DMS153 treated with DMSO at 0.1 percent for 48 hours (cell line): ENCODE data around the gene NUDCD3.
"Not testable (repeated sequence)": the region's sequence is repeated elsewhere in the genome, so short reads cannot be mapped to it uniquely, and the experiment has no call there.

Source experiments
- DNase-seq: peaks from one replicate; lab custom pipeline; 2025; ENCODE audit not compliant: unreplicated experiment; lab: John Stamatoyannopoulos, UW

The NUDCD3 gene

GRCh38 chr7:44449584-44449928 is 40.9 kb downstream of the NUDCD3 start:
- no peak for DNase-seq

GRCh38 chr7:44448922-44449583 is 41.4 kb downstream of the NUDCD3 start:
- no peak for DNase-seq

GRCh38 chr7:44447874-44448425 is 42.5 kb downstream of the NUDCD3 start:
- DNase-seq, result no peak

- no peak for DNase-seq
Observed at GRCh38 chr7:44445986-44446671, 44.3 kb downstream of the NUDCD3 start.

GRCh38 chr7:44441079-44441478 is 49.4 kb downstream of the NUDCD3 start:
- DNase-seq, result no peak

GRCh38 chr7:44440577-44441078 is 49.8 kb downstream of the NUDCD3 start:
- DNase-seq, result no peak

- DNase-seq, result no peak
Observed at GRCh38 chr7:44439926-44440325, 50.5 kb downstream of the NUDCD3 start.

- DNase-seq, result no peak
Observed at GRCh38 chr7:44438816-44439215, 51.6 kb downstream of the NUDCD3 start.

- DNase-seq, result no peak
Observed at GRCh38 chr7:44434201-44434600, 56.3 kb downstream of the NUDCD3 start.

- DNase-seq, result no peak
Observed at GRCh38 chr7:44433255-44434022, 57.0 kb downstream of the NUDCD3 start.

GRCh38 chr7:44432381-44432977 is 58.0 kb downstream of the NUDCD3 start:
- DNase-seq, result no peak

GRCh38 chr7:44431091-44431608 is 59.3 kb downstream of the NUDCD3 start:
- DNase-seq, result no peak

GRCh38 chr7:44430054-44430453 is 60.4 kb downstream of the NUDCD3 start:
- no peak for DNase-seq

GRCh38 chr7:44424762-44425161 is 65.7 kb downstream of the NUDCD3 start:
- not testable (repeated sequence) for DNase-seq

GRCh38 chr7:44416941-44417340 is 73.5 kb downstream of the NUDCD3 start:
- DNase-seq, result no peak

GRCh38 chr7:44415510-44415909 is 74.9 kb downstream of the NUDCD3 start:
- no peak for DNase-seq

GRCh38 chr7:44415047-44415446 is 75.4 kb downstream of the NUDCD3 start:
- DNase-seq, result no peak

GRCh38 chr7:44411306-44411705 is 79.2 kb downstream of the NUDCD3 start:
- DNase-seq, result no peak

- DNase-seq, result no peak
Observed at GRCh38 chr7:44408596-44408995, 81.9 kb downstream of the NUDCD3 start.

GRCh38 chr7:44403775-44404174 is 86.7 kb downstream of the NUDCD3 start:
- DNase-seq, result no peak

GRCh38 chr7:44403176-44403759 is 87.2 kb downstream of the NUDCD3 start:
- no peak for DNase-seq
